ENCODE data around the gene HEATR1.

Gene HEATR1

GRCh38 chr1:236516929-236517704 is 87.2 kb downstream of the HEATR1 start:
- Histone ChIP-seq H3K4me1 (ENCODE audit: control insufficient read depth, insufficient read depth, low read depth, low read length) (peaks cover 1% of the 10 kb centered on the region), H2BK5ac (ENCODE audit: low read depth, low read length, poor library complexity, severe bottlenecking) (peak overlapping the region; percentile 44), H4K8ac (ENCODE audit: low read length) (no peak overlapping the region), H3K18ac (ENCODE audit: low read depth in 1 of 2, low read length in 2 of 2) (peak overlapping the region in 1 of 2 experiments; percentile 49), H3K4me2 (ENCODE audit: low read length, poor library complexity, severe bottlenecking) (peak overlapping the region; percentile 43), H3K27ac (ENCODE audit: low read length, poor library complexity, severe bottlenecking) (peak overlapping the region; percentile 71), H3K23ac (ENCODE audit: low read length in 2 of 2) (no peak overlapping the region), H3K36me3 (ENCODE audit: control insufficient read depth in 1 of 2, insufficient read depth in 2 of 2, low read depth in 1 of 2, low read length in 2 of 2) (no peaks in the 10 kb centered on the region), H3K4ac (ENCODE audit: low read depth in 1 of 2, low read length in 2 of 2) (peak overlapping the region in 1 of 2 experiments; percentile 41), H4K91ac (ENCODE audit: low read length) (no peak overlapping the region), H2BK12ac (ENCODE audit: low read length in 2 of 2) (peak overlapping the region in 1 of 2 experiments; percentile 88), H2BK15ac (ENCODE audit: low read depth, poor library complexity, severe bottlenecking) (no peak overlapping the region), H3K79me1 (replicated peaks; ENCODE audit: low read length, poor library complexity, severe bottlenecking) (no peaks in the 10 kb centered on the region), H3K9me3 (ENCODE audit: control insufficient read depth, low read length) (no peaks in the 10 kb centered on the region), H3K27me3 (ENCODE audit: control insufficient read depth in 1 of 2, insufficient read depth in 1 of 2, low read length in 2 of 2) (no peaks in the 10 kb centered on the region), H3K4me3 (ENCODE audit: insufficient read depth in 1 of 2, low read depth in 1 of 2, low read length in 2 of 2) (no peak overlapping the region), H2BK120ac (ENCODE audit: low read depth, low read length) (no peak overlapping the region), H3K9ac (ENCODE audit: low read length) (no peak overlapping the region), H2AFZ (ENCODE audit: low read depth, low read length) (no peak overlapping the region), H2AK5ac (ENCODE audit: low read length, severe bottlenecking) (no peak overlapping the region), H3K14ac (ENCODE audit: low read length in 2 of 2) (no peak overlapping the region)
- peak; percentile 71 for DNase-seq
- WGBS = 86% methylated on average over 2 of the region's 8 CpGs

GRCh38 chr1:236515443-236515958 is 88.8 kb downstream of the HEATR1 start:
- H3K18ac ChIP-seq (ENCODE audit: low read depth in 1 of 2, low read length in 2 of 2) = peak overlapping the region in 1 of 2 experiments; percentile 57
- no peak overlapping the region for H2BK12ac ChIP-seq (ENCODE audit: low read length in 2 of 2)

GRCh38 chr1:236514703-236515442 is 89.4 kb downstream of the HEATR1 start:
- Histone ChIP-seq H3K4me3 (ENCODE audit: insufficient read depth in 1 of 2, low read depth in 1 of 2, low read length in 2 of 2) (no peak overlapping the region), H2AFZ (ENCODE audit: low read depth, low read length) (no peak overlapping the region), H4K91ac (ENCODE audit: low read length) (no peak overlapping the region), H3K18ac (ENCODE audit: low read depth in 1 of 2, low read length in 2 of 2) (no peak overlapping the region), H3K27ac (ENCODE audit: low read length, poor library complexity, severe bottlenecking) (no peak overlapping the region), H2BK12ac (ENCODE audit: low read length in 2 of 2) (no peak overlapping the region), H3K4ac (ENCODE audit: low read depth in 1 of 2, low read length in 2 of 2) (no peak overlapping the region), H3K9ac (ENCODE audit: low read length) (no peak overlapping the region), H2AK5ac (ENCODE audit: low read length, severe bottlenecking) (no peak overlapping the region), H4K8ac (ENCODE audit: low read length) (no peak overlapping the region), H2BK120ac (ENCODE audit: low read depth, low read length) (no peak overlapping the region), H3K14ac (ENCODE audit: low read length in 2 of 2) (no peak overlapping the region), H3K27me3 (ENCODE audit: control insufficient read depth in 1 of 2, insufficient read depth in 1 of 2, low read length in 2 of 2) (no peaks in the 10 kb centered on the region), H3K9me3 (ENCODE audit: control insufficient read depth, low read length) (no peaks in the 10 kb centered on the region), H2BK5ac (ENCODE audit: low read depth, low read length, poor library complexity, severe bottlenecking) (no peak overlapping the region), H3K4me1 (ENCODE audit: control insufficient read depth, insufficient read depth, low read depth, low read length) (peaks cover 1% of the 10 kb centered on the region), H3K4me2 (ENCODE audit: low read length, poor library complexity, severe bottlenecking) (no peak overlapping the region), H3K23ac (ENCODE audit: low read length in 2 of 2) (no peak overlapping the region), H2BK15ac (ENCODE audit: low read depth, poor library complexity, severe bottlenecking) (no peak overlapping the region), H3K79me1 (replicated peaks; ENCODE audit: low read length, poor library complexity, severe bottlenecking) (no peaks in the 10 kb centered on the region), H3K36me3 (ENCODE audit: control insufficient read depth in 1 of 2, insufficient read depth in 2 of 2, low read depth in 1 of 2, low read length in 2 of 2) (no peaks in the 10 kb centered on the region)
- 60% methylated on average over 1 of the region's 4 CpGs for WGBS
- DNase-seq = no peak

More at GRCh38 chr1:236515443-236515958, 88.8 kb downstream of the HEATR1 start:
- Histone ChIP-seq H3K14ac (ENCODE audit: low read length in 2 of 2) (no peak overlapping the region), H2BK15ac (ENCODE audit: low read depth, poor library complexity, severe bottlenecking) (no peak overlapping the region), H2AK5ac (ENCODE audit: low read length, severe bottlenecking) (peak overlapping the region; percentile 53), H3K4me1 (ENCODE audit: control insufficient read depth, insufficient read depth, low read depth, low read length) (peaks cover 1% of the 10 kb centered on the region), H3K4me3 (ENCODE audit: insufficient read depth in 1 of 2, low read depth in 1 of 2, low read length in 2 of 2) (no peak overlapping the region), H3K23ac (ENCODE audit: low read length in 2 of 2) (no peak overlapping the region), H3K4ac (ENCODE audit: low read depth in 1 of 2, low read length in 2 of 2) (no peak overlapping the region), H3K27ac (ENCODE audit: low read length, poor library complexity, severe bottlenecking) (no peak overlapping the region), H3K9me3 (ENCODE audit: control insufficient read depth, low read length) (no peaks in the 10 kb centered on the region), H4K8ac (ENCODE audit: low read length) (no peak overlapping the region), H2BK5ac (ENCODE audit: low read depth, low read length, poor library complexity, severe bottlenecking) (no peak overlapping the region), H2BK120ac (ENCODE audit: low read depth, low read length) (no peak overlapping the region), H3K36me3 (ENCODE audit: control insufficient read depth in 1 of 2, insufficient read depth in 2 of 2, low read depth in 1 of 2, low read length in 2 of 2) (no peaks in the 10 kb centered on the region), H3K79me1 (replicated peaks; ENCODE audit: low read length, poor library complexity, severe bottlenecking) (no peaks in the 10 kb centered on the region), H3K9ac (ENCODE audit: low read length) (no peak overlapping the region), H3K4me2 (ENCODE audit: low read length, poor library complexity, severe bottlenecking) (no peak overlapping the region), H4K91ac (ENCODE audit: low read length) (no peak overlapping the region), H2AFZ (ENCODE audit: low read depth, low read length) (no peak overlapping the region), H3K27me3 (ENCODE audit: control insufficient read depth in 1 of 2, insufficient read depth in 1 of 2, low read length in 2 of 2) (no peaks in the 10 kb centered on the region)
- DNase-seq = no peak
- 78% methylated on average over 4 of the region's 4 CpGs for WGBS
